ENCODE data around the gene GRIP2. TPM values are rescaled to one million over a fixed set of nuclear protein-coding genes. Genes with fewer than 3 reads are reported as not detected.

The GRIP2 gene
- total RNA-seq, 2 donors from 2014 or later, result not detected

DNA sequence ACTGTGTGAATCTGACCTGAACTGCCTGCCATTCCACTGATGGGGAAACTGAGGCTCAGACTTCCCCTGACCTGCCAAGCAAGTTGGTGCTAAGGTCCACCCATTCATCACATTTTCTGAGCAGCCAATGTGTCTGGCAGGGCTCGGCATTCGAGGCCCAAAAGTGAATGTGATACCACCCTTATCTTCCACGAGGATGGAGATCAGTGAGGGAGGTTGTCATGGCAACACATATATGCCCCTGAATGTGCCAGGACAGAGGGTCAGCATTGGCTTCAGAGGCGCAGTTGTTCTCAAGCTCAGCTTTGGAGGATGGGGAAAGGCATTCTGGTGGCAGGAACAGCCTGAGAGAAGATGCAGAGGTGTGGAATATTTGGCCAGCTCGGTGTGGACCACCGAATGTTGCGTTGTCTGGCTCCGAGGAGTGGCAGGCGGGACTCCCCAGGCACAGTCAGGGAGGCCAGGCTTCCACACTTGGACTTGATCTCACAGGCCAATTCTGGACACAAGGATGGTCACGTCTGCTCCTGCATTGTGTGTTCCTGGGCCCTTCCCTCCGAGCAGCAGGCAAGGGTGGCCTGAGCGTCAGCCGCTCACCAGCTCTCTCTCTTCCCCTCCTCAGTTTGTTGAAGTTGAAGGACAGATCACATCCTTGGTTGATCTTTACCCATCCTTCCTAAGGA lies 63.4 kb downstream of the GRIP2 start:
- no peak overlapping the region for H3K27ac Mint-ChIP-seq
- H3K36me3 Mint-ChIP-seq, result peaks cover 11 to 12% of the 10 kb centered on the region in 2 donors
- DNase-seq (ENCODE audit: low spot score in 2 of 2) (no peak), ATAC-seq (no peak)
- no peaks in the 10 kb centered on the region for H3K9me3 Mint-ChIP-seq

DNA sequence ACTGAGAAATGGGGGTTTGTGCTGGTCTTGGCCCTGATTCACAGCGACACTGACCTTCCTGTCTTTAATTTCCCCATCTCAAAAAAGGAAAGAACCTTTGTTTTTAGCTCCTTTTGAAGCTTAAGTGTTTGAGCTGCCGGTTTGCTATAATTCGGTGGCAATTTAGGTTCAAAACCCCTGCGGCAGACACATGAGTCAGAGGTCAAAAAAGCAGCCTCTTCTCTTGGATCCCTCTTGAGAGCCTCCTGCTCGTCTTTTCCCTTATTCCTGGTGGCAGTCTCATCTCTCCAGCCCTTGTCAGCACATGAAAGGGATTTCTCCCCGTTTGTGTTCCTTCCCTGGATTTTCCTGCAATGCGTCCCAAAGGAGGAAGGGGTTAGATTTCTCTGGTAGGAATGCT lies 64.5 kb downstream of the GRIP2 start:
- Mint-ChIP-seq H3K36me3 (peaks cover 11 to 12% of the 10 kb centered on the region in 2 donors), H3K27ac (no peak overlapping the region), H3K9me3 (no peaks in the 10 kb centered on the region)
- ATAC-seq (no peak), DNase-seq (ENCODE audit: low spot score in 2 of 2) (no peak)

DNA sequence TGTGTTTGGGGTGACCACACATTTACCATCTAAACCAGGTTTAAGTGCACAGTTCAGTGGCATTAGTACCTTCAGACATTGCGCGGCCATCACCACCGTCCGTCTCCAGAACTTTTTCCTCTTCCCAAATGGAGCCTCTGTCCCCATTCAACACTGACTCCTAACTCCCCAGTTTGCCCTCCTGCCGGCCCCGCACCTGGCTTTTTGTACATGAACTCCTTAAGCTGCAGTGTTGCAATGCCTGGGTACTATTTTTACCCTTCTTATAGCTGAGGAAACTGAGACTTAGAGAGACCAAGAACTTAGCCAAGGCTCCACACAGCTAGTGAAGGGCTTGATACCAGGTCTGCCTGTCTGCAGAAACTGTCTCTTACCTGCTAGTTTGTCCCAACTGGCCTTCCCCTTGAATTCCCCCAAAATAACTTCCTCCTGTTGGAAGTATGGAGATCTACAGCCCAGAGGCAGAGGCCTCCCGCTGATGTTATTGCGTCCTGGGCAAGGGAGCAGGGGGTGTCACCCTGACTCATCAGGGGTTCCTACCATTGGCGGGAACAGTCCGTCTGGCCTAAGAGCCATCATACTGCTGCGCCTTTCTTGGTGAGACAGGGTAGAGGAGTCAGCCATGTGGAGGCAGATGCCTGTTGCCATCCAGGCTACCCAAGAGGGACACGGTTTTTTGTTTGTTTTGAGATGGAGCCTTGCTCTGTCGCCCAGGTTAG lies 65.6 kb downstream of the GRIP2 start:
- DNase-seq (ENCODE audit: low spot score in 2 of 2), result no peak
- Mint-ChIP-seq H3K36me3 (peaks cover 11 to 12% of the 10 kb centered on the region in 2 donors), H3K27ac (no peak overlapping the region), H3K9me3 (no peaks in the 10 kb centered on the region)
- ATAC-seq, result no peak

DNA sequence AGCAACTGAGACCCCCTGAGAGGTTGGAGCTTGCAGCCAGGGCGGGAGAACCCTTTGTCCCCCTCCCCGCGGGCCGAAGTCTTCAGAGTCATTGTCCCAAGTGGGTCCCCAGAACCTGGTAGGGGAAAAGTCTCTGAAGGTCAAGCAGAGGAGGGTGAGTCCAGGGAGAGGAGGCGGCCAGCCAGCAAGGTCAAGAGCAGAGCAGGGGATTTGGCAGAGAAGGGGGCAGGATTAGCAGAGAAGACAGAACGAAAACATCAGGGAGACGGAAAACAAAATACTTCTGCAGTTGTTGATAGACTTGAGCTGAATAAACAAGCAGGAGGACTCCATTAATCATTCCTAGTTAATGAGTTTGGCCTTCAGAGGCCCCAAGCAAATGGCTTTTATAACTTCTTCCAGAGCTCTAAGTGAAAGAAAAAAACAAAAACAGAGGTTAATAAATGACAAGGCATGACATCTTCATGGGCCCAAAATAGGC lies 66.7 kb downstream of the GRIP2 start:
- Mint-ChIP-seq H3K27ac (peak overlapping the region; percentile 36 to 77), H3K36me3 (peaks cover 9 to 11% of the 10 kb centered on the region in 2 donors), H3K9me3 (no peaks in the 10 kb centered on the region)
- DNase-seq (ENCODE audit: low spot score in 2 of 2), result no peak
- no peak for ATAC-seq

DNA sequence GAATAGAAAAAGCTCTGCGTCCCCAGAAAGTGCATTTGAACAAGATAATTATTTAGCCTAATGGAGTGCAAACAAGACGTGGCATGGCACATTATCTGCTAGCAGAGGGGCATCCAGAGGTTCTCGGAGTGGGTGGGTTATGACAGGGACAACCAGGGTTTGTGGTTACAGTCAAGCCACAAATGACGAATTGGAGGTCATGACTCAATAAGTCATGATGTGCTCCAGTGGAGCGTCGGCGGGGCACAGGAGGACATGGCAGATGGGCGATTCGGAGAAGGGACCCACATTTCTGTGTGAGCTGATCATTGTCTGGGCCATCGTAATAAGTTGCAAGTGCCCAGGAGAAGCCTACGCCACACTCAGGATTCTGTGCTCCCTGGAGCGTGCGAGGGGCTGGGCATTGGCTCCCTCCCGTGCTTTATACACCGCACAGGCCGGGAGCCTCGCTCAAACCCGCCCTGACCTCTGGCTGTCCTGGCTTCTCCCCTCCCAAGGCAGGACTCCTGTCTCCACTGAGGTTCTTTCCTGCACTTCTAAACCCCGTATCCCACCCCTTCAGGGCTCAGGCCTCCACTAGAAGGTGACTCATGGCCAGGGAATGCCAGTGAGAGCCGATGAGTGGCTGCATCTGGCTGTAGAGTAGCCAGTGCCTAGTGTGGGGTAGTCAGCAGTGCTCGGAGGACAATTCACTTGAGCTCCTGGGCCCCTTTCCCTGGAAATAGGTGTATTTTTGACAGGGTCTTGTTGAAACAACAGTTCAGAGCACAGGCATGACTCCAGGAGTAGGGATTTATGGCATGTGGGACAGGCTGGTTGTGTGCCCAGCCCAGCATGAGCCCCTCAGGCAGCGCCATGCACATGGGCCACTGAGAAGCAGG lies 67.4 kb downstream of the GRIP2 start:
- peaks cover 5 to 11% of the 10 kb centered on the region in 2 donors for H3K36me3 Mint-ChIP-seq
- DNase-seq (ENCODE audit: low spot score in 2 of 2), result no peak
- ATAC-seq, result peak in 1 of 2 donors; percentile 64

DNA sequence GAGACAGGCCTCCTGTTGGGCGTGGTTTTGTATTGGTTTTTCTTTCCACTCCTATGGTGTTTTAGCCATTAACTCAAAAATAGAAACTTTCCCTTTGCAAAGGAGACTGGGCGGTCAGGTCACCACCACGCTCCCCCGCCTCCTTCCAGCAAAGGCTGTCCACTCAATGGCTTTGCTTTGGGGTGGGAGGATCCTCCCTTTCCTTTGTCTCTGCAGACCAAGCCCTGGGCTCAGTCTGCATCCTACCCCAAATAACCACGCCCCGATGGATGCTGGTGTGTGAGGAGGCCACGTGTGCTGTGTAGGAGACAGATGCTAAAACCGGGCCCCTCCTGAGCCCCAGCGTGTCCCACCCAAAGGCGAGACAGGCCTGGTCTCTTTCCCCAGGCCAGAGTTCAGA lies 68.5 kb downstream of the GRIP2 start:
- no peak for ATAC-seq
- Mint-ChIP-seq H3K36me3 (peaks cover 5 to 11% of the 10 kb centered on the region in 2 donors), H3K27ac (peak overlapping the region in 1 of 2 donors; percentile 77), H3K9me3 (no peaks in the 10 kb centered on the region)
- DNase-seq (ENCODE audit: low spot score in 2 of 2), result no peak

More for the DNA sequence above, 67.4 kb downstream of the GRIP2 start:
- no peaks in the 10 kb centered on the region for H3K9me3 Mint-ChIP-seq
- peak overlapping the region; percentile 30 to 77 for H3K27ac Mint-ChIP-seq

DNA sequence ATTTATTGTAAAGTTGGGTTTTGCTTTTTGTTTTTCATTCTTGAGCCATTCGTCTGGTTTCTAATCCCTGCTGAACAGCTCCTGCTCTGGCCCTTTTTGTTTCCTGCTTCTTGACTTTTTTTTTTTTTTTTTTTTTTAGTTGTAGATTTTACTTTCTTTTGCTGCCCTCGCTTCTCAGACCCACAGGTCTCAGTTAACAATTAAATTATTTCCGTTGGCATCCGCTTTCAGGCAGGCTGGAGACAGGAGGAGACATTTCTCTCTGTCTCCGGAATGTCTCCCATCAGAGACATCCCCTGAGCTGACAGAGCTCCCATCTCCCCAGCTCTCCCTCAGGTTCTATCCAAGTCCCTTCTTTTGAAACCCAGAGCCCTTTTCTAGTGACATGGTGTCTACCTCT lies 69.1 kb downstream of the GRIP2 start:
- H3K36me3 Mint-ChIP-seq, result peaks cover 5 to 11% of the 10 kb centered on the region in 2 donors
- no peak for DNase-seq (ENCODE audit: low spot score in 2 of 2)
- no peaks in the 10 kb centered on the region for H3K9me3 Mint-ChIP-seq
- H3K27ac Mint-ChIP-seq, result peak overlapping the region in 1 of 2 donors; percentile 68
- ATAC-seq, result no peak

DNA sequence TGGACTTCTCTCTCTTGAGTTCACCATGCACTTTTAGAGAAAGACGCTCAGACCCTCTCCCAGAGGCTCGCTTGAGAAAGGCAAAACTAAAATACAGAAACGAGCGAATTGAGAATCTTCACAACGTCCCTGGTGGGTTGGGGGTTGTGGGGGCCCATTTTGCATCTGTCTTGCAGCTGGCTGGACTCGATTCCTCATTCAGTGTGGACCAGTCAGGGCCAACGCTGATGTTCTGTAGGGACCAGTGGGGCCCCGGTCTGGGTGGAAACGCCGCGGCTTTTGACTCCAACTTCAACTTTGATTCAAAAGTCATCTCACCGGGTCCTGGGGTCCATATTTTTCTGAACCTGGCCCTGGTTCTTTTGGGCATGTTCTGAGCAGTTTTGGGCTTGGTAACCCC lies 69.7 kb downstream of the GRIP2 start:
- H3K36me3 Mint-ChIP-seq, result peaks cover 5 to 11% of the 10 kb centered on the region in 2 donors

DNA sequence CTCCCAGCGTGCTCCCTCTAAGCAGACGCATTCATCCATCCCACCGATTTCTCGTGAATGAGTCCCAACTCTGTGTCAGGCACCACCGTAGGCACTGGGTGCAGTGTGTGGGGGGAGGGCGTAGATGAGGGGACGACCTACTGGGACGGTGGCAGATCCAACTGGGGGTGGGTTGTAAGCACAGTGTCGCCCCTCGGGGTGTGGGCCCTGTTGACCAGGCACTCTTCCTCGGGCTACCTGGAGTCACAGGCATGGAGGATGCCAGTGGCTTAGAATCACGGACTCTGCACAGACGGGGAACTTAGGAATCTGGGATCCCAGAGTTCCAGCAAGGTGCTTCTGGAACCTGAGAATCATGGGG lies 71.5 kb downstream of the GRIP2 start:
- Mint-ChIP-seq H3K36me3 (peaks cover 5 to 11% of the 10 kb centered on the region in 2 donors), H3K27ac (peak overlapping the region in 1 of 2 donors; percentile 44)
- no peak for ATAC-seq

More for the DNA sequence above, 69.7 kb downstream of the GRIP2 start:
- Mint-ChIP-seq H3K9me3 (no peaks in the 10 kb centered on the region), H3K27ac (no peak overlapping the region)
- DNase-seq (ENCODE audit: low spot score in 2 of 2), result no peak
- ATAC-seq, result no peak

DNA sequence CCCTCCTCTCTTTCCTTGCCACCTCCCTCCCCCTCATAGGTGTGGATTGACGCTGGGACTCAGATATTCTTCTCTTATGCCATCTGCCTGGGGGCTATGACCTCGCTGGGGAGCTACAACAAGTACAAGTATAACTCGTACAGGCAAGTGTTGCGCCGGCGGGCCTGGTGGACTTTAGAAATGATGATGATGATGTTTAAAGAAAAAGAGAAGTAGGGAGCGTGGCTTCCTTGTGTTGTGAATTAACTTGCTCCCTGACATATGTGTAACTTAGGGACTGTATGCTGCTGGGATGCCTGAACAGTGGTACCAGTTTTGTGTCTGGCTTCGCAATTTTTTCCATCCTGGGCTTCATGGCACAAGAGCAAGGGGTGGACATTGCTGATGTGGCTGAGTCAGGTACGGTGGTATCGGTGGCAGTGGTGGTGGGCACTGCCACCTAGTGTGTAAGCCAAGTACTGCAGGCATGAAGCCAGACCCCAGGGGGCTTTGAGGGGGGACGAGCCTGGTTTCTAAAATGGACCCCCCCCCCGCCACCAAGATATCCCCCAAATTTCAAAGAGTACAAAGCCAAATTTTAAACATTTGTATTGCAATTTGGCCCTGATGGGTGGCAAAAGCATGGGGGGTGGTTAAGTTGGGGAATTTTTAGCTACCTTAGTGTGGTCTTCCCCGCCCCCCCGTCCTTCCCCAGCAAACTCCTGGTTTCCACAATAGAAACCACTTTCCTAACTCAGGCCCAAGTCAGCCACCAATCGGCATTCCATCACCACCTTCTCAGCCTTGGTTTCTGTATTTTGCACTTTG lies 72.1 kb downstream of the GRIP2 start:
- H3K9me3 Mint-ChIP-seq, result no peaks in the 10 kb centered on the region
- peak overlapping the region in 1 of 2 donors; percentile 55 for H3K27ac Mint-ChIP-seq
- H3K36me3 Mint-ChIP-seq, result peaks cover 5 to 6% of the 10 kb centered on the region in 2 donors
- ATAC-seq, result peak; percentile 49 to 63
- DNase-seq (ENCODE audit: low spot score in 2 of 2), result peak in 1 of 2 donors; percentile 44

More for the DNA sequence above, 71.5 kb downstream of the GRIP2 start:
- DNase-seq (ENCODE audit: low spot score in 2 of 2), result no peak
- no peaks in the 10 kb centered on the region for H3K9me3 Mint-ChIP-seq

DNA sequence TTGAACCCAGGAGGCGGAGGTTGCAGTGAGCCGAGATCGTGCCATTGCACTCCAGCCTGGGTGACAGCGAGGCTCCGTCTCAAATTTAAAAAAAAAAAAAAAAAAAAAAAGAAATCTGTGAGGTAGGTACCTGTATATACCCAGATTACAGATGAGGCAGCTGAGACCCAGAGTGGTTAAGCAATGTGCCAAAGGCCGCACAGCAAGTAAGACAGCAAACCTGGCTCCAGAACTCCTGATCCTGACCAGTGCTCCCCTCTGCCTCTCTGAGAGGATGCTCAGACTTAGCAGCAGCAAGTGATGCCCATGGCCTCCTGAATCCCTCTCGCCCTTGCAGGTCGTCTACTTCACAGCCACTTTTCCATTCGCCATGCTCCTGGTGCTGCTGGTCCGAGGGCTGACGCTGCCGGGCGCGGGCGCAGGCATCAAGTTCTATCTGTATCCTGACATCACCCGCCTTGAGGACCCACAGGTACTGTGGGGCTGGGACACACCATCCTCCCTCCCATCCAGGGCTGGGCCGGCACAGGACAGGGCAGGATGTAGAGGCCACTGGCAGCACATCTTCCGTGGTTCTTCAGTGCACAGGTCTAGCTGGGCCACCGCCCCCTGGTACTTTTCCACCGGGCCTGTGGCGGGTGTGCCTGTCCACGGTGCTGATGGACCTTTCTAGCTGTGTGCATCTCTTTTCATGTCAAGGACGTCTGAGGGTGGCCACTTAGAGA lies 73.8 kb downstream of the GRIP2 start:
- DNase-seq (ENCODE audit: low spot score in 2 of 2) (no peak), ATAC-seq (no peak)
- H3K36me3 Mint-ChIP-seq, result no peaks in the 10 kb centered on the region
- H3K9me3 Mint-ChIP-seq, result no peaks in the 10 kb centered on the region
- H3K27ac Mint-ChIP-seq, result peak overlapping the region; percentile 14 to 32

DNA sequence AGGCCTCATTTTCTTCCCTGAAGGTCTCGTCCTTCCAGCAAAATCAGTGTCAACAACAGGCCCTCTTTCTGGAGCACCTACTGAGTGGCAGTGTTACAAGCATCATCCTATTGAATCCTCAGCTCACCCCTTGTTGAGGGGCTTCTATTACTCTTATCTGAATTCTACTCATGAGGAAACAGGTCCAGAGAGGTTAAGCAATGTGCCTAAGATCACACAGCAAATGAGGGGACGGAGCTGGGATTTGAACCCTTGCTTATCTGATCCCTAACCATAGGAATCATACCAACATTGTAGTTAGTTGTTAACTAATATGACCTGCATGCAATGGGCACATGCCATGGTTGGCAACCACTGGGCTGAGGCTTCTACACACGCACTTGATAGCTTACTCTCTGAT lies 74.7 kb downstream of the GRIP2 start:
- Mint-ChIP-seq H3K9me3 (no peaks in the 10 kb centered on the region), H3K27ac (peak overlapping the region in 1 of 2 donors; percentile 14), H3K36me3 (peaks cover 0 to 4% of the 10 kb centered on the region in 2 donors)
- DNase-seq (ENCODE audit: low spot score in 2 of 2) (no peak), ATAC-seq (no peak)

DNA sequence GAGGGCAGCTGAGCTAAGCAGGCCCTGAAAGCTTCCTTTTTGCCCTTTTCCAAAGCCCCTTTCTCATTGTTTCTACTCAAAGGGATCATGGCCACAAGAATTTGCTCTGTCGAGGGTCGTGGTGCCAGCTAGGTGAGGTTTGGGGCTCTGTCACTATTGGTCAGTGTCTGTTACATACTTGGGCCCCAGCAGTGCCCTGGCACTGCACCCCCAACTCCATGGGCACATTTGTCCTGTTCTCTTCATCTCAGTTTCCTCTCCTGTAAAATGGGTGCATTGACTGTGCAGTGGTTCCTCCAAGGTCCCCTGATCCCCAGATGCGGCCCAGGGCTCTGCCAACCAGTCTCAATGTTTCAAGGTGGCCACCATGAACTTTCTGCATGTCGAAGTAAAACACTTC lies 75.6 kb downstream of the GRIP2 start:
- Mint-ChIP-seq H3K36me3 (peaks cover 0 to 10% of the 10 kb centered on the region in 2 donors), H3K9me3 (no peaks in the 10 kb centered on the region), H3K27ac (no peak overlapping the region)
- ATAC-seq (no peak), DNase-seq (ENCODE audit: low spot score in 2 of 2) (no peak)

DNA sequence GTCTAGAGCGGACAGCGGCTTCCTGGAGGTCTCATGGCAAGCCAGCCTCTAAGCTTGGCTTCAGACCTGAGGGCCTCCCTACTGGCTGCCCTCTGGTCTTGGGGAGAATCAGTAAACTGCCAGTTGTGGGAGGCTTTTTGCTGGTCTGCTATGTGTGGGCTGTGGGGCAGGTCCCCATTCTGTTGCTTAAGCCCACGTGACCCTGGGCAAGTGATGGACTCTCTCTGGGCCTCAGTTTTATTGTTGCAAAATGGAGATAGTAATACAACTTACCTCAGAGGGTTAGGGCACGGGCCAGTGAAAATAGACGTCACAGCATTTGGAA lies 76.0 kb downstream of the GRIP2 start:
- H3K9me3 Mint-ChIP-seq, result no peaks in the 10 kb centered on the region
- no peak for ATAC-seq
- peak overlapping the region in 1 of 2 donors; percentile 93 for H3K27ac Mint-ChIP-seq
- DNase-seq (ENCODE audit: low spot score in 2 of 2), result no peak
- peaks cover 0 to 12% of the 10 kb centered on the region in 2 donors for H3K36me3 Mint-ChIP-seq

DNA sequence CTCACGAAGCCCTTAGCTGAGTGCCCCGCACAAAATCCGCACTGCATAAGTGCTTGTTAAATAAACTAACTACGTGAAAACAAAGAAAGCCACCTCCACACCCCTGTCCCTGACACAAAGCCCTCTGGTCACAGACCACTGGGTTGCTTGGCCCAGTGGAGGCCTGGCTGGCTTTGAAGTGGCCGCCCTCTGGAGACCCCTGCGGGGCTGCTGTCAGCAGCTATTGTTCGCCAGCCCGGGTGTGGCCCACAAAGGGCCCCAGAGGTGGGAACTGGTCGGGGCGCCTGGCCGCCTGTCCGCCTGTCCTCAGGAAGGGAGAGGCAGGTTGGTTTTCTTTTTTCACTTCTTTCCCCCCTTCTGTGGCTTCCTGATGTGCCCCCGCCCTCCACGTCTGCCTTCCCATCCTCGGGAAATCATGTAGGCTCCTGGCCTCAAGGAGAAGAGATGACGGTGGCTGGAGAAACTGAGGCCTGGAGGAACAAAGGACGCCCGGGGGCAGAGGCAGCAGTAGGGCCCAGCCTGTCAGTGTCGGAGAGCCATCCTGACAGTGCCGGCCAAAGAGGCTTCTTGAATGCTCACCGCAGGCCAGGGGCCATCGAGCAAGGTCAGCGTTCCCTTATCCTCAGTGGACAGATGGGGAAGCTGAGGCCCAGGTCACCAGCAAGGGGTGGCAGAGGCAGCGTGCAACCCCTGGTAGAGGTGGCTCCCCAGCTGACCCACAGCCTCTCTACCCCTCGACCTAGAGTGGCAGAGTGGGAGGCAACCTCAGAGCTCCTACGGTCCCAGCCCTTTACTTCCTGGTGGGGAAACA lies 76.6 kb downstream of the GRIP2 start:
- DNase-seq (ENCODE audit: low spot score in 2 of 2) (no peak), ATAC-seq (no peak)
- Mint-ChIP-seq H3K36me3 (peaks cover 0 to 16% of the 10 kb centered on the region in 2 donors), H3K9me3 (no peaks in the 10 kb centered on the region), H3K27ac (peak overlapping the region; percentile 68 to 93)

Data from activated naive CD4-positive, alpha-beta T cell treated with anti-CD3 and anti-CD28 coated beads, Interleukin-2, amount 50 U/mL, for 72 hours (primary cell).